Common myeloid progenitor, CD34-positive (primary cell): ENCODE data around the gene HAUS3. TPM values are rescaled to one million over a fixed set of nuclear protein-coding genes. Genes with fewer than 3 reads are reported as not detected.

ENCODE experiments used
- CTCF ChIA-PET: fragments of 350-600 bp; sonication (Branson Sonifier 250); formaldehyde crosslinking; loops from one replicate; lab custom pipeline; 2021; ENCODE audit warnings: antibody characterized with exemption; lab: Charles Lee
- POLR2A ChIA-PET: fragments of 350-600 bp; sonication (Branson Sonifier 250); formaldehyde crosslinking; loops from one replicate; lab custom pipeline; 2021; ENCODE audit warnings: antibody characterized with exemption; lab: Charles Lee
- DNase-seq, 3 donors: peaks; one replicate each; pipeline versions ENCODE4 v3.0.0 to v3.0.0-alpha.2; 2013
- H3K27ac ChIP-seq, 2 experiments: 1 replicate in 1 of 2; 2 replicates in 1 of 2; pipeline ENCODE4 v1.7.0; 2013; ENCODE audit warnings: inconsistent platforms in 2 of 2, low read length in 2 of 2, mild to moderate bottlenecking in 2 of 2, low read depth in 1 of 2, moderate library complexity in 1 of 2; ENCODE audit not compliant: severe bottlenecking in 2 of 2, insufficient read depth in 1 of 2, poor library complexity in 1 of 2
- H3K27me3 ChIP-seq, 5 experiments: replicated peaks in 2 of 5; 1 replicate in 3 of 5; 2 replicates in 2 of 5; pipeline versions ENCODE4 v1.6.1 to v1.7.0; 2013; ENCODE audit warnings: low read length in 4 of 5, mild to moderate bottlenecking in 2 of 5, moderate library complexity in 2 of 5, inconsistent platforms in 1 of 5; ENCODE audit not compliant: insufficient read depth in 5 of 5, control insufficient read depth in 4 of 5
- H3K36me3 ChIP-seq, 4 experiments: 1 replicate in 2 of 4; 2 replicates in 2 of 4; pipeline versions ENCODE4 v1.6.1 to v1.7.0; 2013; ENCODE audit warnings: low read length in 3 of 4, control low read depth in 1 of 4, mild to moderate bottlenecking in 1 of 4; ENCODE audit not compliant: control insufficient read depth in 4 of 4, insufficient read depth in 4 of 4
- H3K4me1 ChIP-seq, 4 experiments: 1 replicate in 3 of 4; 2 replicates in 1 of 4; pipeline versions ENCODE4 v1.6.1 to v1.7.1; 2013; ENCODE audit warnings: low read length in 3 of 4, mild to moderate bottlenecking in 3 of 4, control low read depth in 1 of 4, inconsistent platforms in 1 of 4, moderate library complexity in 1 of 4; ENCODE audit not compliant: control insufficient read depth in 4 of 4, insufficient read depth in 4 of 4; ENCODE audit errors: control extremely low read depth in 1 of 4
- H3K4me3 ChIP-seq, 7 experiments: 1 replicate in 4 of 7; 2 replicates in 3 of 7; pipeline versions ENCODE4 v1.5.1 to v1.7.0; 2013; ENCODE audit warnings: mild to moderate bottlenecking in 7 of 7, low read length in 6 of 7, moderate library complexity in 6 of 7, inconsistent platforms in 2 of 7, low read depth in 2 of 7, control low read depth in 1 of 7; ENCODE audit not compliant: insufficient read depth in 4 of 7, control insufficient read depth in 1 of 7; ENCODE audit errors: extremely low read depth in 1 of 7
- H3K9me3 ChIP-seq, 5 experiments: 1 replicate in 4 of 5; 2 replicates in 1 of 5; pipeline versions ENCODE4 v1.6.1 to v1.7.1; 2013; ENCODE audit warnings: low read length in 4 of 5, mild to moderate bottlenecking in 2 of 5, inconsistent platforms in 1 of 5, low read depth in 1 of 5, moderate library complexity in 1 of 5; ENCODE audit not compliant: control insufficient read depth in 4 of 5, insufficient read depth in 2 of 5; ENCODE audit errors: control extremely low read depth in 1 of 5
- WGBS: methylation state at CpG from one replicate; pipeline ENCODE4 v1.1.5; 2013; ENCODE audit not compliant: insufficient coverage; 5-methylcytosine and 5-hydroxymethylcytosine counted together
- polyA plus RNA-seq: library from polyadenylated mRNA; unstranded; fragments of 120-200 nt; gene quantifications from one replicate; pipeline ENCODE4 v1.2.1, GENCODE V29; 2013

HAUS3 gene
- 22.6 TPM for polyA plus RNA-seq

- DNase-seq: peak; percentile 96 to 98 (median 97)
- no peaks in the 10 kb centered on the region for H3K9me3 ChIP-seq
- peaks cover 32 to 57% (median 42%) of the 10 kb centered on the region in 4 experiments for H3K4me1 ChIP-seq
- H3K36me3 ChIP-seq: peaks cover 2 to 7% (median 3%) of the 10 kb centered on the region in 4 experiments
- peak within 1 kb of the TSS; percentile 49 to 86 for H3K27ac ChIP-seq
- ChIA-PET POLR2A (interaction anchor here (1.1 to 1.3 kb wide), 3 partner anchors 9 to 113 kb away, joined by 3 to 4 read pairs (median 3); partner anchors contain the start of gene MXD4), CTCF (interaction anchor here (0.8 to 1.5 kb wide), 4 partner anchors 9 to 172 kb away, joined by 3 to 4 read pairs (median 4); no protein-coding TSS in a partner anchor)
- H3K4me3 ChIP-seq: peak within 1 kb of the TSS; percentile 86 to 98 (median 90)
- H3K27me3 ChIP-seq: no peaks in the 10 kb centered on the region
- 0% methylated on average over 73 of the region's 88 CpGs for WGBS
Measured at GRCh38 chr4:2241410-2242353, at the start of gene HAUS3, which contains the start of gene POLN. TSS of gene HAUS3 (minus strand) at chr4:2242121. CDS start at chr4:2240946, 1,175 bp downstream. TSS of gene POLN (minus strand) at chr4:2242121. CDS start at chr4:2229231, 12,890 bp downstream.

- DNase-seq: peak; percentile 73 to 96 (median 94)
Measured at GRCh38 chr4:2290974-2291704, 49.2 kb upstream of the HAUS3 start.

GRCh38 chr4:2290488-2290887 is 48.6 kb upstream of the HAUS3 start:
- Histone ChIP-seq H3K27ac (peak overlapping the region in 1 of 2 experiments; percentile 6), H3K36me3 (no peaks in the 10 kb centered on the region), H3K4me1 (peaks cover 0 to 36% (median 33%) of the 10 kb centered on the region in 4 experiments), H3K27me3 (no peaks in the 10 kb centered on the region), H3K9me3 (no peaks in the 10 kb centered on the region), H3K4me3 (peak overlapping the region in 3 of 7 experiments; percentile 13 to 37 (median 24))
- no peak for DNase-seq
- CTCF ChIA-PET: interaction anchor here (1.0 to 3.5 kb wide), 3 partner anchors 10 to 64 kb away, joined by 4 to 28 read pairs (median 5); no protein-coding TSS in a partner anchor
- POLR2A ChIA-PET: interaction anchor here (0.9 to 2.8 kb wide), 4 partner anchors 8 to 28 kb away, joined by 4 to 29 read pairs (median 8); partner anchors contain the start of gene MXD4
- WGBS: 88% methylated on average over 7 of the region's 9 CpGs

More at GRCh38 chr4:2290974-2291704, 49.2 kb upstream of the HAUS3 start:
- Histone ChIP-seq H3K4me1 (peaks cover 0 to 34% (median 31%) of the 10 kb centered on the region in 4 experiments), H3K27ac (peak overlapping the region in 1 of 2 experiments; percentile 6), H3K9me3 (no peaks in the 10 kb centered on the region), H3K36me3 (no peaks in the 10 kb centered on the region), H3K27me3 (no peaks in the 10 kb centered on the region), H3K4me3 (peak overlapping the region in 4 of 7 experiments; percentile 13 to 37 (median 30))
- ChIA-PET POLR2A (interaction anchor here (0.5 to 2.8 kb wide), 7 partner anchors 9 to 329 kb away, joined by 3 to 29 read pairs (median 4); partner anchors contain the start of gene MXD4), CTCF (interaction anchor here (1.0 to 3.5 kb wide), 3 partner anchors 10 to 64 kb away, joined by 4 to 28 read pairs (median 5); no protein-coding TSS in a partner anchor)
- WGBS: 7% methylated on average over 22 of the region's 24 CpGs

GRCh38 chr4:2289955-2290333 is 48.0 kb upstream of the HAUS3 start:
- Histone ChIP-seq H3K36me3 (no peaks in the 10 kb centered on the region), H3K27ac (no peak overlapping the region), H3K27me3 (no peaks in the 10 kb centered on the region), H3K4me3 (no peak overlapping the region), H3K9me3 (no peaks in the 10 kb centered on the region), H3K4me1 (peaks cover 0 to 39% (median 33%) of the 10 kb centered on the region in 4 experiments)
- 93% methylated on average over 8 of the region's 11 CpGs for WGBS
- POLR2A ChIA-PET: interaction anchor here (1.7 to 2.8 kb wide), 2 partner anchors 8 to 10 kb away, joined by 8 to 29 read pairs; no protein-coding TSS in a partner anchor
- no peak for DNase-seq
- CTCF ChIA-PET: interaction anchor here (1.3 to 3.5 kb wide), 2 partner anchors 9 to 64 kb away, joined by 5 to 28 read pairs; no protein-coding TSS in a partner anchor

- POLR2A ChIA-PET: no interaction called here
- Histone ChIP-seq H3K4me3 (no peak overlapping the region), H3K27ac (no peak overlapping the region)
Measured at GRCh38 chr4:2289311-2289954, 47.5 kb upstream of the HAUS3 start.

GRCh38 chr4:2288051-2288541 is 46.2 kb upstream of the HAUS3 start:
- ChIA-PET POLR2A (no interaction called here), CTCF (no interaction called here)
- WGBS: 96% methylated on average over 10 of the region's 10 CpGs
- no peaks in the 10 kb centered on the region for H3K36me3 ChIP-seq
- no peak for DNase-seq
- peaks cover 0 to 38% (median 33%) of the 10 kb centered on the region in 4 experiments for H3K4me1 ChIP-seq
- no peaks in the 10 kb centered on the region for H3K27me3 ChIP-seq
- H3K4me3 ChIP-seq: no peak overlapping the region
- H3K9me3 ChIP-seq: no peaks in the 10 kb centered on the region
- H3K27ac ChIP-seq: no peak overlapping the region

More at GRCh38 chr4:2289311-2289954, 47.5 kb upstream of the HAUS3 start:
- peaks cover 0 to 37% (median 33%) of the 10 kb centered on the region in 4 experiments for H3K4me1 ChIP-seq
- DNase-seq: no peak
- CTCF ChIA-PET: interaction anchor here (3.5 kb wide), 1 partner anchor 9 kb away, joined by 28 read pairs; no protein-coding TSS in a partner anchor
- over 99% methylated on average over 14 of the region's 14 CpGs for WGBS
- no peaks in the 10 kb centered on the region for H3K9me3 ChIP-seq
- no peaks in the 10 kb centered on the region for H3K27me3 ChIP-seq
- no peaks in the 10 kb centered on the region for H3K36me3 ChIP-seq
